ENCODE data around the gene TMEM234. TPM values are rescaled to one million over a fixed set of nuclear protein-coding genes. Genes with fewer than 3 reads are reported as not detected.
"Not testable (repeated sequence)": the region's sequence is repeated elsewhere in the genome, so short reads cannot be mapped to it uniquely, and the experiment has no call there.

Gene TMEM234
- total and polyA plus RNA-seq, 7 donors = 4.4 to 23.1 (median 7.2) TPM

DNA sequence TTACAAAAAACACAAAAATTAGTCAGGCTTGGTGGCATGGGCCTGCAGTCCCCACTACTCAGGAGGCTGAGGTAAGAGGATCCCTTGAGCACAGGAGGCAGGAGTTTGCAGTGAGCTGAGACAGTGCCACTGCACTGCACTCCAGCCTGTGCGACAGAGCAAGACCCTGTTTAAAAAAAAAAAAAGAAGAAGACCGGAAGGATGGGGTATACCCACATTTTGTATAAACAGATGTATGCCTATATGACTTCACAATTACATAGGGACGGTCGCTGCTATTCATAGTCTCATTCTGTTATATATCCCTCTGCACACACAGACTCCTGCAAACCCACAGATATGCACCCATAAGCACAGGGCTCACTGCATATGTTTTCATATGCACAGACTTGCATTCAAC, 41.6 kb upstream of the TMEM234 start:
- Histone ChIP-seq H3K27ac (no peak overlapping the region), H3K27me3 (no peaks in the 10 kb centered on the region), H3K36me3 (no peaks in the 10 kb centered on the region), H3K4me1 (no peaks in the 10 kb centered on the region), H3K4me3 (no peak overlapping the region), H3K9me3 (no peaks in the 10 kb centered on the region)
- intact Hi-C loops (cut with DNase I) = no loop called here
- 61 to 85% methylated on average over 4 of the region's 4 CpGs for WGBS, 2 donors
- TF ChIP-seq EP300 (IDR thresholded peaks at IDR 0.05) = no peak
- TF ChIP-seq POLR2AphosphoS5 (IDR thresholded peaks at IDR 0.05) = no peak
- no peak for TF ChIP-seq POLR2A (IDR thresholded peaks at IDR 0.05)
- no peak for TF ChIP-seq CTCF (IDR thresholded peaks at IDR 0.05)
- no peak for DNase-seq

- 96% methylated on average over 4 of the region's 4 CpGs for WGBS, 2 donors
- H3K4me1 ChIP-seq; H3K9me3 ChIP-seq; H3K27me3 ChIP-seq; H3K36me3 ChIP-seq; DNase-seq; H3K27ac ChIP-seq; intact Hi-C loops (cut with DNase I); H3K4me3 ChIP-seq: not testable (repeated sequence)
Measured at GRCh38 chr1:32263236-32263593, 41.1 kb upstream of the TMEM234 start.

- intact Hi-C loops (cut with DNase I) = no loop called here
- DNase-seq = no peak
- 88 to 93% methylated on average over 6 of the region's 6 CpGs for WGBS, 2 donors
- TF ChIP-seq POLR2AphosphoS5 (IDR thresholded peaks at IDR 0.05) (no peak), CTCF (IDR thresholded peaks at IDR 0.05) (no peak)
- Histone ChIP-seq H3K4me1 (peaks cover 0 to 14% (median 5%) of the 10 kb centered on the region in 4 donors), H3K36me3 (no peaks in the 10 kb centered on the region), H3K27ac (no peak overlapping the region), H3K4me3 (no peak overlapping the region), H3K27me3 (no peaks in the 10 kb centered on the region), H3K9me3 (no peaks in the 10 kb centered on the region)
Measured at GRCh38 chr1:32257227-32257508, 35.0 kb upstream of the TMEM234 start.

DNA sequence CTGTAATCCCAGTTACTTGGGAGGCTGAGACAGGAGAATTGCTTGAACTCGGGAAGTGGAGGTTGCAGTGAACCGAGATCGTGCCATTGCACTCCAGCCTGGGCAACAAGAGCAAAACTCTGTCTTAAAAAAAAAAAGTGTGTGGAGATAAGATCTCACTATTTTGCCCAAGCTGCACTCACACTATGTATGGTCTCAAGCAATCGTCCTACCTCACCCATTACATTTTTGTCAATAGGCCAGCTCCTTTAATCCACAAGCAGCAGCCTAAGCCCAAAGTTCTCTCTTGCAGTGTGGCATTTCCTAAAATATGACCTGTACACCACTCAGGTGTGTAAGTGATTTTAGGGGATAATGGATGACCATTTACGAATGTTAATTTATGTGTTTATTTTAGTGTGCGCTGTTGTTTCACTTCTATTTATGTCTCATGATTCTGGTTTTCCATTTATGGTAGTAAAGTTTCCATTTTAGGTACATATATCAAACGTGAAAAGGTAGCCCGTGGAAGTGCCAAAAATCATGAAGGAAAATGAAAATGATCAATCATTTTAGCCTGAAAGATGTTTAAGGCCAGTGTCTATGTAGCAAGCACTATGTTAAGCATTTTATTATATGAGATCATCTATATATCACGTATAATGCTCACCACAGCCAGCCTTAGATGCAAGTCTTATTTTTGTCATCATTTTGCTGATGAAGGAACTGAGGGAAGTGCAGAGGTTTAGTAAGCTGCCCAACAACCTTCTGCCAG, 34.5 kb upstream of the TMEM234 start:
- TF ChIP-seq CTCF (IDR thresholded peaks at IDR 0.05) = no peak
- TF ChIP-seq EP300 (IDR thresholded peaks at IDR 0.05) = no peak
- TF ChIP-seq POLR2A (IDR thresholded peaks at IDR 0.05) = no peak
- no peak for TF ChIP-seq POLR2AphosphoS5 (IDR thresholded peaks at IDR 0.05)
- Histone ChIP-seq H3K36me3 (no peaks in the 10 kb centered on the region), H3K27me3 (no peaks in the 10 kb centered on the region), H3K27ac (no peak overlapping the region), H3K9me3 (no peaks in the 10 kb centered on the region), H3K4me3 (no peak overlapping the region), H3K4me1 (peaks cover 0 to 14% (median 5%) of the 10 kb centered on the region in 4 donors)
- WGBS, 2 donors = 63 to 74% methylated on average over 9 of the region's 9 CpGs
- intact Hi-C loops (cut with DNase I) = no loop called here
- no peak for DNase-seq

DNA sequence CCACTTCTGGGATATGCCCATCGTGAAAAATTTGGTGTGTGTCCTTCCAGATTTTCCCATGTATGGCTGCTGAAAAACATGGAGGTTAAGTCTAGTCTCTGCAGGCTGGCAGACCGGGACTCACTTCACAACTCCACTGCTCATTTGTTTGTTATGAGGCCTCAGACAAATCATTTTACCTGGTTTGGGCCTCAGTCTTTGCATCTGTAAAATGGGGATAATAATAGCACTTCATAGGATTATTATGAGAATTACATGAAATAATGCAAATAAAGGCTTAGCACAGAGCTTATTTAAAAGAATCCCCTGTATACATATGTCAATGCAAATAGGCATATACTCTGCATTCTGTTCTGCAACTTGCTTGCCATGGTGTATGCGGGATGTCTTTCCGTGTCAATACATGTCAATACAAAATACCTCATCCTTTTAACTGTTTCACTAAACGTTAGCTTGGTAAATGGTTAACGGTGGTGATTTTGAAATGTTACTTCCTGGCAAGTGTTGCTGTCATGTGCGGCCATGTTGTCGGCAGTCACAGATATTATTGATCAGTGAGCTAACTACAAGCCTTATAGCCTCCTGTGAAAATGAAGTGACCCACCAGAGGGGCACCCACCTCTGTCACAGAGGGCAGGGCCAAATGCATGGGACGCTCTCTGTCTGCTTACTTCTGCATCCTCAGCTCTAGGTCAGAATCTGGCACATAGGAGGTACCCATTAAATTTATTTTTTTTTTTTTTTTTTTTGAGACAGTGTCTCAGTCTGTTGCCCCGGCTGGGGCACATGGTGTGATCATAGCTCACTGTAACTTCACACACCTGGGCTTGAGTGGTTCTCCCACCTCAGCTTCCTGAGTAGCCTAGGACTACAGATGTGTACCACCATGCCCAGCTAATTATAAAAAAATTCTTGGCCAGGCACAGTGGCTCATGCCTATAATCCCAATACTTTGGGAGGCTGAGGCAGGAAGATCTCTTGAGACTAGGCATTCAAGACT, 33.2 kb upstream of the TMEM234 start:
- no peak for TF ChIP-seq POLR2A (IDR thresholded peaks at IDR 0.05)
- TF ChIP-seq EP300 (IDR thresholded peaks at IDR 0.05) = no peak
- no peak for TF ChIP-seq CTCF (IDR thresholded peaks at IDR 0.05)
- TF ChIP-seq POLR2AphosphoS5 (IDR thresholded peaks at IDR 0.05) = no peak
- no peak overlapping the region for H3K4me3 ChIP-seq
- intact Hi-C loops (cut with DNase I) = no loop called here
- H3K36me3 ChIP-seq = no peaks in the 10 kb centered on the region
- H3K27ac ChIP-seq = no peak overlapping the region
- H3K27me3 ChIP-seq = no peaks in the 10 kb centered on the region
- DNase-seq = no peak
- WGBS, 2 donors = 69 to 73% methylated on average over 10 of the region's 10 CpGs
- no peaks in the 10 kb centered on the region for H3K9me3 ChIP-seq
- peaks cover 0 to 14% (median 5%) of the 10 kb centered on the region in 4 donors for H3K4me1 ChIP-seq
